ENCODE results near the gene BICD1.

GRCh38 chr12:32211900-32212156 is 105.2 kb downstream of the BICD1 start:
- TF ChIP-seq, protein P1, sequence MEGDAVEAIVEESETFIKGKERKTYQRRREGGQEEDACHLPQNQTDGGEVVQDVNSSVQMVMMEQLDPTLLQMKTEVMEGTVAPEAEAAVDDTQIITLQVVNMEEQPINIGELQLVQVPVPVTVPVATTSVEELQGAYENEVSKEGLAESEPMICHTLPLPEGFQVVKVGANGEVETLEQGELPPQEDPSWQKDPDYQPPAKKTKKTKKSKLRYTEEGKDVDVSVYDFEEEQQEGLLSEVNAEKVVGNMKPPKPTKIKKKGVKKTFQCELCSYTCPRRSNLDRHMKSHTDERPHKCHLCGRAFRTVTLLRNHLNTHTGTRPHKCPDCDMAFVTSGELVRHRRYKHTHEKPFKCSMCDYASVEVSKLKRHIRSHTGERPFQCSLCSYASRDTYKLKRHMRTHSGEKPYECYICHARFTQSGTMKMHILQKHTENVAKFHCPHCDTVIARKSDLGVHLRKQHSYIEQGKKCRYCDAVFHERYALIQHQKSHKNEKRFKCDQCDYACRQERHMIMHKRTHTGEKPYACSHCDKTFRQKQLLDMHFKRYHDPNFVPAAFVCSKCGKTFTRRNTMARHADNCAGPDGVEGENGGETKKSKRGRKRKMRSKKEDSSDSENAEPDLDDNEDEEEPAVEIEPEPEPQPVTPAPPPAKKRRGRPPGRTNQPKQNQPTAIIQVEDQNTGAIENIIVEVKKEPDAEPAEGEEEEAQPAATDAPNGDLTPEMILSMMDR (conservative IDR thresholded peaks at IDR 0.05) = no peak
- no peak for TF ChIP-seq EZH2 (IDR thresholded peaks at IDR 0.05; ENCODE audit: low read depth)

Measured in PC-9 (cell line).